Activated CD8-positive, alpha-beta memory T cell treated with anti-CD3 and anti-CD28 coated beads, Interleukin-2, amount 50 U/mL, for 24 hours (primary cell): Measurements from ENCODE around the gene PPM1H.
"Not testable (repeated sequence)": the region's sequence is repeated elsewhere in the genome, so short reads cannot be mapped to it uniquely, and the experiment has no call there.

Experiments
- DNase-seq: peaks from one replicate; pipeline ENCODE4 v3.0.0-alpha.2; 2020; ENCODE audit errors: extremely low read depth

The PPM1H gene

GRCh38 chr12:62732861-62733427 lies 202.0 kb downstream of the PPM1H start:
- DNase-seq: no peak

DNA sequence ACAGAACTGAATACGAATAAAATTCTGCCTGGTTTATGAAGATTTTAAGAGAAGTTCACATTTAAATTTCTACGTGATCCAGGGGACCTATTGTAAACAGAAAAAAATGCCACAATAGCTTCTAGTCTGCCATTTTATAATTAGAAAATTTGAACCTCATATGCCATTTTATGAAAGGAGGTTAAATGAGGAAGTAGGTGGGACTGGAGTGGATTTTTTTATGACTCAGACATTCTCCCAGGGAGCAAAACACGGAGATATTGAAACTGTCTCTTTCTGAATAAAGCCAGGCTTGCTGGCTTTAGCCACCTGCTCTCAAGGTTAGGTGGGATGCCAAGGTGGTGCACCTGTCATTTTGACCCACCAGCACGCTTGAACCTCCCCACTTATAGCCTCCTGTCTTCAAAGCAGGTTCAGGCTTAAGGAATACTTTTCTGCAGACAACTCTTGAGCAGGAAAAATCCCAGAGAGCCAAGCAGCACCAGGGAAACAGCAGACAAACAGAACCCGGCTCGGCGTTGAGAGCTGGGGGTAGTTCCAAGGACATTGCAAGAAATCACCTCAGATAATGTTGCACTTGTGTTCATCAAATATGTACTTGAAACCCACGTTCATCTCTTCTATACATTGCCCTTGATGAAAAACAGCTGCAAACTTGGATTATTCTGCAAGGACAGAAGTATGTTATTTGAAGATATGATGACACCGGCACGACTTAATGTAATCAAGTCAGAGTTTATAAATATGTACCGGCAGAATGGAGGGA lies 203.7 kb downstream of the PPM1H start:
- no peak for DNase-seq

DNA sequence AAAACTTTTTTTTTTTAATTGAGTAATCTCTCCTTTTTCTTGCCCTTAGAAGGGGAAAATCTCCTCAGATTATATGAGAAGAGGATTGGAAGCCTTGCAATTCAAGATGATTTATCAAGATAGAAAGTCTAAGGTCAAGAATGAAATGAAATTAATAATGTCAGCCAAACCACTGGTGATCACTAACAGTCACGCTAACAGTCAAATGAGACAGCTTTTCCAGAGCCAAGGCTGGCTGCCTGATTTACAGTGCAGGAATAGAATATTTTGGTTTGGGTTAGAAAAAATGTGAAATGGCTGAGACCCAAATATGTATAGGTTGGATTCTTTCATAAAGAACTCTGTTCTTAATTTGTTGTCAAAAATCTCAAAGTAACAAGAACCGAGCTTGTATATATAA lies 204.3 kb downstream of the PPM1H start:
- no peak for DNase-seq

DNA sequence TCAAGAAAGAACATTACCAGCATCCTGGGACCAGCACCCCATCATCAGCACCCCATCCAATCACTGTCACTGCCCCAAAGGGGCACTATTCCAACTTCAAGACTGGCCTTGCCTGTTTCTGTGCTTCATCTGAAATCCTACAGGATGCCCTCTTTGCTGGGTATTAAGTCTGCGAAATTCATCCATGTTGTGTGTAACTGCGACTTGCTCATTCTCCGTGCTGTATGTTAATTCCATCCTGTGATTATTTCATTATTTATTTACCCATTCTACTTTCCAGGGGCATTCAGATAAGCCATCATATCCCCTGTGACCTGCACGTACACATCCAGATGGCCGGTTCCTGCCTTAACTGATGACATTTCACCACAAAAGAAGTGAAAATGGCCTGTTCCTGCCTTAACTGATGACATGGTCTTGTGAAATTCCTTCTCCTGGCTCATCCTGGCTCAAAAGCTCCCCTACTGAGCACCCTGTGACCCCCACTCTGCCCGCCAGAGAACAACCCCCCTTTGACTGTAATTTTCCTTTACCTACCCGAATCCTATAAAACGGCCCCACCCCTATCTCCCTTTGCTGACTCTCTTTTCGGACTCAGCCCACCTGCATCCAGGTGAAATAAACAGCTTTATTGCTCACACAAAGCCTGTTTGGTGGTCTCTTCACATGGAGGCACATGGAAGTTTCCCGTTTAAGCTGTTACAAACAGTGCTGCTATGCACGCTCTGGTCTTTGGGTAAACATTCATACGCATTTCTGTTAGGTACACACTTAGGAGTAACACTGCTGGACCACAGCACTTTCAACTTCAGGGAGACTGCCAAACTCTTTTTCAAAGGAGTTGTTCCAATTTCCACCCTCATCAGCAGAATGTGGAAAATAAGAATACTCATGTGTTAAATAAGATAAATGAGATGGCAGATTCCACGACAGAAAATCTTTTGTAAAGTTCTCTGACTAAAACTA lies 205.1 kb downstream of the PPM1H start:
- DNase-seq: not testable (repeated sequence)

- no peak for DNase-seq
These were observed 206.2 kb downstream of the PPM1H start for GRCh38 chr12:62728741-62729140.

DNA sequence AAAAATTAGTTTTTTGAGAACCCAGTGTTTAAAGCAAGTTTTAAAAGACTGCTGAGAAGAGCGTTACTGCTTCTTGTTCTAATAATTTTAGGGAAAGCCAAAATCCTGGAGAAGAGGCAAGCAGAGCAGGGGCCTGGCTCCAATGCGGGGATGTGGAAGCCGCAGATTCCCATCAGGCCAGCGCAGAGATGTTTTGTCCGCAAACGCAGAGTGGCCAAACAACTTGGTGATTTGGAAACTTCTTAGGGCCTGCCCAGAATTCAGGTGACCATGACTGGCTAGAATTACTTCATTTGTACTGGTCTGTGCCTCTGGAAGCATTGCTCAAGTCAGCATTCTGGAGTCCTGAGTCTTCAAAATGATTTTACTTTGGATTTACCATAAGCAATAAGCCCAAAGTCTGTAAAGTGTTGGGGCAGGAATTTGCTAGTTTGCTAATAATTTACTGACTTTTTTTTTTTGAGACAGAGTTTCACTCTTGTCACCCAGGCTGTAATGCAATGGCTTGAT lies 208.4 kb downstream of the PPM1H start:
- DNase-seq: no peak

- DNase-seq: no peak
These were observed 209.2 kb downstream of the PPM1H start for GRCh38 chr12:62725781-62726180.

DNA sequence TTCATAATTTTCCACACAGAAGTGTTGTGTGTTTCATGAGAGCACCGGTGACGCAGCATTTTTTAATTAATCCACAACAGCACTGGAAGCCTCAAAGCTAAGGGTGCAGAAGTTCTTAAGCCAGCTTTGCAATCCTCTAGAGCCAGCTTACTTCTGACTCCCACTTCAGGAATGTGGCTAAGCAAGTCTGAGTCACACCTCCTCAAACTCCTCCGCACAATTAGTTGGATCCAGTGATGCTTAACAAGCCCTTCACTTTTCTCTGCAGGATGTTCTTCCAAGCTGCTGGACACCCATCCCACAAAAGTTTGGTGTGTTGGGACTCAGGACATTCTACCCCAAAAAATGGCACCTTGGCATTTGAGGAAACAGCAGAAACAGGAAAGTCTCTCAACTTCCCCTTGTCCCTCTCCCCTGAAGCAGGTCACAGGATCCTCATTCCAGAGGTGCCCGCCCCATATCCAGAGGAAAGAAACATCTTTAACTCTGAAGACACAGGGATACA lies 210.0 kb downstream of the PPM1H start:
- no peak for DNase-seq

- no peak for DNase-seq
These were observed 210.7 kb downstream of the PPM1H start for GRCh38 chr12:62724285-62724684.

DNA sequence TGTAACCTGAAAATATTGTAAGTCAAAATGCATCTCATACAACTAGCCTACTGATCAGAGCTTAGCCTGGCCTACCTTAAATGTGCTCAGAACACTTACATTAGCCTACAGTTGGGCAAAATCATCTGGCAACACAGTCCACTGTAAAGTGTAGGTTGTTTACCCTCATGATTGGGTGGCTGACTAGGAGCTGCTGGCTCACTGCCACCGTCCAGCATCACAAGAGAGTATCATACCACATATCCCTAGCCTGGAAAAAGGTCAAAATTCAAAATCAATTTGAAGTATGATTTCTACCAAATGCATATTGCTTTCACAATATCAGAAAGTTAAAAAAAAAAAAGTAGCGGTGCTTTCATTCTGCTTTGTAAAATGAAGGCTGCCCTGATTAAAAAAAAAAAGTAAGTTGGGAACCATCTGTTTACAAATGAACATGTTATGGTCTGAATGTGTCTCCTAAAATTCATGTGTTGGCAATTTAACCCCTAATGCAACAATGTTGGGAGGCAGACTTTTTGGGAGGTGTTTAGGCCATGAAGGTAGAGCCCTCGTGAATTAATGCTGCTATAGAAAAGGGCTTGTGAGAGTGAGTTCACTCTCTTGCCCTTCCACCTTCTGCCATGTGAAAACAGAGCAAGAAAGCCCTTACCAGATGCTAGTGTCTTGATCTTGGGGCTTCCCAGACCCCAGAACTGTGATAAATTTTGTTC lies 211.8 kb downstream of the PPM1H start:
- no peak for DNase-seq

DNA sequence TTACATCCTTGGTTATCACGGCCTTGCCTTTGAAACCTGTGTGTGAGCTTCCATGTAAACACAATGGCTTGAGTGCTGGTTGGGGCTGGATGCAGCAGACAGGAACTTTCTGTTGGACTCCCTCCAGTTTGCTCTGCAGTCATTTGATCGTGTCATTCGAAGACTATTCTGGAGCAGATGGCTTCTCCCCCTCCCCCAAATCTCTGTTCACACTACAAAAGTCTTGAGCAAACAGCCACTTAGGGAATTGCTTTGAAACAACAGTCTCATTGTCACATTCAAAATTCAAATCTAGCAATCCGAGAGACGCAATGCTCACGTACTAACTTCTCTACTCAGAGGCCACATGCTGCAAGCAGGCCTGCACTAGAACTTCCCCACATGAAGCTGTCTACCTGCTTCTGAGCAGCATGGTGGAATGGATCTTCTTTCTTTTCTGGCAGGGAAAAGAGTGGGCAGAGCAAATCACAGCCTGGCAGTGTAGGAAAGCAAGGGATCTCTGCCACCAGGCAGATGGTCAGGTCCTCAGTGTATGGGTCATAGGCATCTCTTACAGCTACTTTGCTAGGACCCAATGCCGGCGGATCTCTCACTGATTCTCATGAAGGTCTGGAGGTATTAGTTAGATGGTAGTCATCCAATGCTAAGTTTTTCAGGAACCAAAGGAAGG lies 214.2 kb downstream of the PPM1H start:
- DNase-seq: no peak

- no peak for DNase-seq
These were observed 214.9 kb downstream of the PPM1H start for GRCh38 chr12:62720025-62720424.

DNA sequence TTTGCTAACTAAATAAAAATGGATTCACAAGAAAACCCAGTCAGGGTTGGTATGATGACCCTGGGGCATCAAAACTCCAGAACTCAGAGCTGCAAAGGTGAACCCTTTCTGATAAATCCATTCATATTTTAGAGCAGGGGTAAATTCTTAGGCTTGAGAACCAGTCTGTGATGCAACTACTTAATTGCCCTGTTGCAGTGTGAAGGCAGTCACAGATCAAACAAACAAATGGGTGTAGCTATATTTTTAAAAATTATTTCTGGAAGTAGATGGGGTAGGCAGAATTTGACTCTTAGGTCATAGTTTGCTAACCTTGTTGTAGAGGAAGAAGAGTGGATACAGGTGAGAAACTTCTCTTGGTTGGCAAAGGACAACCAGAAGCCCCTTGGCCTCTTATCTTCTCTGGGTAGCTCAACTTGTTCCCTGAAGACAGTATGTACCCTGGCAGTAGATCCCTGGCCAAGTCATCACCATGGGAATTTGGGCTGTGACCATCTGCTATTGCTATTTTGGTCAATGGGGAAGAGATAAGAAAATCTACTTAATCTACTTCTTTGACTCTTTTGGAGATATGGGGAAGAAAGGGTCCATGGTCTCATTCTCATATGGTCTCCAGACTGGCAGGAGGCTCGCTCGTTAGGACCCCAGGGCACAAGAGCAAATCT lies 216.1 kb downstream of the PPM1H start:
- DNase-seq: no peak

DNA sequence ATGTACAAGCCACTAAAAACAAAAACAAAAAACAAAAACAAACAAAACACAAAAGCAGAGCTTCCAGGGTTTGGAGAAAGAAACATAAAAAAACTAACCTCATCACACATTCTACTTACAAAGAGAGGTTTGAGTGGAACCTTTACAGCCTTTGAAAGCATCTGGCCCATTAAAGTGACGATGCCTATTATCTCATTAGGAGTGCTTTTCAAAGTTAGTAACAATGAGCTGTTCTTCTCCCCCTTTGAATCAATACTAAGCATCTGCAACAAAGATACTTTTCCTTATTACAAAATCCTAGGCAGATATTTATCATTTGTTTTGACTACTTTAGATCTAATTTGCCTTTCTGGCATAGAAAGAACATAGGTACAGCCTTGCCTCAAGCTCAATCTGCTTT lies 217.3 kb downstream of the PPM1H start:
- no peak for DNase-seq

DNA sequence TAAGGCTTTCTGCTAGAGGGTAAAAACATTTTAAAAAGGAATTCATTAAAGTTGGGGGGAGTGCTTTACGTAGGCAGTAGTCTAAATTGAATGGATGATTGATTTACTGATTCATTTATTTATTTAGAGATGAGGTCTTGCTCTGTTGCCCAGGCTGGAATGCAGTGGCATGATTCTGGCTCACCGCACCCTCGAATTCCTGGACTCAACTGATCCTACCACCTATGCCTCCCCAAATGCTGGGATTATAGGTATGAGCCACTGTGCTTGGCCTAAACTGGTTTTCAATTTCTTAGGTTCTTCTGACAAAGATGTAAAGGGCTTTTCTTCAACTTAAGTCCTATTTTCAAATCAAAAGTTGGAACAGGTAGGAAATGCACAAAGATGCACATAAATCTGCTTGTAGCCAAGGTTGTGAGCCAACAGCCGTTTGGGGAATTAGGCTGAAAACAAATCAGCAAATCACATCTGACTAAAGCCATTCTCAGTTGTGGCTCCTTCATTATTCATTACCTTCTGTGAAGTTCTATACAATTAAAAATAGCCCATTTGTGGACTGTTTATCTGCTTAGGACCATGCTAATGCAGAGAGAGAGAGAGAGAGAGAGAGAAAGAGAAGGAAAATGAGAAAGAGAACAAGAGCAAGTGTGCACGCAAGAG lies 218.0 kb downstream of the PPM1H start:
- no peak for DNase-seq

GRCh38 chr12:62716037-62716436 lies 218.9 kb downstream of the PPM1H start:
- no peak for DNase-seq

DNA sequence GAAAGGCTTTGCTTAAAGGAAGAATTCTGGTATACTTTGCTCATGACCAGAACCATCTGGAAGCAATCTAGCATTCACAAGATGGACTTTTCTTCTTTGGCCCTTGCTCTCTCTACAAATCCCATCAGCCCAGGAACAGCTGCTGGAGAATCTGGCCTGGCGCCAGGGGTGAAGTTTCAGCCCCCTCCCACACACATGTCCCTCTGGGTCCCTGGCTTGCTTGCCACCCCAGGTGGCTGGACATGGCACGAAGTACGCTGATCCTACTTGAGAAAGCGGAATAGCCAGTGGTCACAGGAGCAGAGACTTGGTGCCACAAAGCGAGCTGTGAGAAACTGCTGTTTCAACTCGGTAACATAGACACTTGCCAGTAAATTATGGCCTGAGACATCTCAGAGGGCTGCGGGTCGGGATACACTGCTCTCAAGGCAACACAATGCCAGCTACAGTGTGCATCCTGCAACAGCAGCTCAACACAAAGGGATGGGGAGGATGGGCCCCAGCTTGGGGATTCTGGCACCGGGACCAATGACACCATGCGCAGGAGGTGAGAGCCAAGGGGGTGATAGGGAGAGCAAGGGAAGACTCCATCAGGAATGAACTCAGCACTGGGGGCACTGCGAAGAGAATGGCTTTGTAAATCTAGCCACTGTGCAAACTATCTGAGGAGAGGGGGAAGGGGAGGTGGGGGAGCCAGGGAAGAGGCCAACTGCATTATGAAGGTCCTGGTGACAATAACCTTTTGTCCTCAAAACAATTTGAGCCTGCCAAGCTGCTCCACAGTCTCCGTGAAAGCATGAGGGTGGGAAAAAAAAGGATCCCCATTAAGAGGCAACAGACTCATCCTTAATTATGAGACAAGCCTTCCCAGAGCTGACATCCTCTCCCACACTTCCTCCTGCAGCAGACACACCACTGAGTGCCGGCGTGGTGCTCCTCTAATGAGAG lies 219.9 kb downstream of the PPM1H start:
- DNase-seq: no peak

DNA sequence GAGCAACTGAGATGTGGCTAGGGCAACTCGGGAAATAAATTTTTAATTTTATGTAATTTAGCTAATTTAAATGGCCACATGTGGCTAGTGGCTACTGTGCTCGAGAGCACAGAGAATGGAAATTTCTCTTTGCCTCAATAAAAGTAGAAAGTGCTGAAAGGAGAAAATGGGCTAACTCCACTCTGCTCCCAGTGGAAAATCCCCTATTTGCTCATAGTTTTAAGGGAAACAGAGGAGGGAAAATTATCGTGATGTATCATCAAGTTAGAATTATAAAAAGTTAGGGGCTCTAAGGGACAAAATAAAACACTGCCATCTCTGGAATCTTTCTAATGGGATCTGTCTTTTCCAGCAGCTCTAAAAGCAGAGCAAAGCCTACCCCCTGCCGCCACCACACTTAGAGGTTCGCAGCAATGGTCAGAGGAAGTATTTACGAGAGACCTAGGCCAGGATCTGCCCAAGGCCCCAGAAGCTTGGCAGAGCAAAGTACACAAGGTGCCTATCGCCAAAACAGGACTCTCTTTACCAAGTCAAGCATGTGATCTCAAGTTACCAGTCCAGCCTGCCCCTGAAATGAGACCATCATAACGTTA lies 220.7 kb downstream of the PPM1H start:
- no peak for DNase-seq
